AG09309 (cell line): ENCODE data around the gene HOXC11.
A peak's percentile ranks its signal among the peaks of the same experiment; 100 is the strongest.

Experiments
- DNase-seq: peaks from one replicate; pipeline ENCODE4 v3.0.0-alpha.2; 2010; ENCODE audit warnings: low read depth
- H3K4me3 ChIP-seq: 2 replicates; pipeline ENCODE4 v1.5.1; 2011; ENCODE audit warnings: mild to moderate bottlenecking, low read depth, low read length, moderate library complexity; ENCODE audit not compliant: control insufficient read depth
- TF ChIP-seq, protein P1 (sequence below): IDR thresholded peaks from 2 replicates; pipeline ENCODE4 v1.5.1; 2011; ENCODE audit warnings: mild to moderate bottlenecking, low read depth, low read length, inconsistent platforms; ENCODE audit not compliant: insufficient read depth, control insufficient read depth; ENCODE audit errors: missing control alignments

The HOXC11 gene

GRCh38 chr12:54004841-54005530, 32.1 kb downstream of the HOXC11 start:
- H3K4me3 ChIP-seq: no peak overlapping the region
- TF ChIP-seq, protein P1, sequence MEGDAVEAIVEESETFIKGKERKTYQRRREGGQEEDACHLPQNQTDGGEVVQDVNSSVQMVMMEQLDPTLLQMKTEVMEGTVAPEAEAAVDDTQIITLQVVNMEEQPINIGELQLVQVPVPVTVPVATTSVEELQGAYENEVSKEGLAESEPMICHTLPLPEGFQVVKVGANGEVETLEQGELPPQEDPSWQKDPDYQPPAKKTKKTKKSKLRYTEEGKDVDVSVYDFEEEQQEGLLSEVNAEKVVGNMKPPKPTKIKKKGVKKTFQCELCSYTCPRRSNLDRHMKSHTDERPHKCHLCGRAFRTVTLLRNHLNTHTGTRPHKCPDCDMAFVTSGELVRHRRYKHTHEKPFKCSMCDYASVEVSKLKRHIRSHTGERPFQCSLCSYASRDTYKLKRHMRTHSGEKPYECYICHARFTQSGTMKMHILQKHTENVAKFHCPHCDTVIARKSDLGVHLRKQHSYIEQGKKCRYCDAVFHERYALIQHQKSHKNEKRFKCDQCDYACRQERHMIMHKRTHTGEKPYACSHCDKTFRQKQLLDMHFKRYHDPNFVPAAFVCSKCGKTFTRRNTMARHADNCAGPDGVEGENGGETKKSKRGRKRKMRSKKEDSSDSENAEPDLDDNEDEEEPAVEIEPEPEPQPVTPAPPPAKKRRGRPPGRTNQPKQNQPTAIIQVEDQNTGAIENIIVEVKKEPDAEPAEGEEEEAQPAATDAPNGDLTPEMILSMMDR: no peak

GRCh38 chr12:54005531-54005852, 32.6 kb downstream of the HOXC11 start:
- no peak for DNase-seq
- TF ChIP-seq, protein P1: no peak
- H3K4me3 ChIP-seq: no peak overlapping the region

More at GRCh38 chr12:54004841-54005530, 32.1 kb downstream of the HOXC11 start:
- no peak for DNase-seq

DNA sequence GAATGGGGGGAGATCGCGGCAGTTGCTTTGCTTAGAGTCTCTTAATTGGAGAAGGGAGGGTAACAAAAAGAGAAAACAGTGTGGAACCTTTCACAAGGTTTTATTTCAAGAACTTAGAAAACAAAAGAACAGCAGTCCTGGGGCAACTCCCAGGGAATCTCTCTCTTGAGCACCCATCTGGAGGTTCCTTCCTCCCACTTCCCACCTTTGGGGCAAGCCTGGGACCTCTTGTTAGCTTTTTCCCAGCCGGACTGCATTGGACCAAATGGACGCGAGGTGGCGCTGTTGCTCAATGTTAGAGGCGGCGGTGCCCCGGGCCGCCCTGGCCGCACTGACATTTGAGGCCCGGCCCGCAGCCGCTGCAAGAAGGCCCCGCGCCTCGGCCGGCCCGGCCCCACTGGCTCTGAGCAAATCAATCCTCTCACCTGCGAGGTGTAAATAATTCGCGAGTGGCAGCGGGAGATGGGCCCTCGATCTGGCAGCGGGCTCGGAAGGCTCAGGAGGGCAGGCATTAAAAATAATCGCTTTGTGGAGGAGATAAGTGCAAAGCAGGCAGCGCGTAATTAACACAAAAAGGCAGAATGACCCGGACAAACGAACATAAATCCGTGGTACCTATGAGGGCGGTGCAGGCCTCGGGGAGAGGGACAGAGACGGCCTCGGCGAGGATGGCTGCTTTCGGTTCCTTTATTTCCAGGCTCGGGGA, 33.1 kb downstream of the HOXC11 start:
- TF ChIP-seq, protein P1: peak; percentile 82
- H3K4me3 ChIP-seq: no peak overlapping the region
- no peak for DNase-seq

DNA sequence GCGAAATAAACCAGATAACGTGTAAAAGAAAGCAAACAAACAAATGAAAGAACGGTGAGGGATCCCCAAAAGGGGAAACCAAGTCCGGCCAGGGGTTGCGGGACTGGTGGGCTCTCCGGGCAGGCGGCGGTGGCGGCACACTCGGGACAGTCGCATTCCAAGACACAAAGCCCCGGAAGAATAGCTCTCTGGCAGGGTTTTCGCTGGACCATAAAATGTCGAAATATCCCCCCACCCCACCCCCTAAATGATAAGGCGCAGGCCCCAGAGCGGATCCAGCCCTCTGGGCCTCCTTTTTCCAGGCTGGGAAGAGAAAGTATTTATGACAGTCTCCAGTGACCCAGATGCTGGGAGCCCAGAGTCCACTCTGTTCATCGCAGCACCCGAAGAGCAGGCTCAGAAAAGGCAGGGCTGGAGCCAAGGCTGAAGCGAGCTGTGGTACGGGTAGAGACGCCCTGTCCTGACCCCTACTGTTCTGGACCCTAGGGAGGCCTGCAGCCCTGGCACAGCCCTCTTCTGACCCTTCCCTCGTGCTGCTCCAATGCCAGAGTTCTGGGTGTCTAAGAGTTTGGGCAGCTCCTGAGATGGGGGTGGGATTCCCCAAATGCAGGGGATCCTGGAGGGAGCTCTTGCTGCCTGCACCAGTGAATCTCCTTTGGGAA, 33.8 kb downstream of the HOXC11 start:
- TF ChIP-seq, protein P1: no peak
- no peak for DNase-seq
- no peak overlapping the region for H3K4me3 ChIP-seq

GRCh38 chr12:54007538-54008259, 34.8 kb downstream of the HOXC11 start:
- H3K4me3 ChIP-seq: no peak overlapping the region
- TF ChIP-seq, protein P1: no peak
- no peak for DNase-seq

- no peak overlapping the region for H3K4me3 ChIP-seq
Measured at GRCh38 chr12:54008260-54008552, 35.3 kb downstream of the HOXC11 start.

More at GRCh38 chr12:54008260-54008552, 35.3 kb downstream of the HOXC11 start:
- TF ChIP-seq, protein P1: no peak
- DNase-seq: no peak
